ENCODE results near the gene ROBO1. TPM values are rescaled to one million over a fixed set of nuclear protein-coding genes. Genes with fewer than 3 reads are reported as not detected.

Gene ROBO1
- polyA plus RNA-seq, 10 donors, result 36.1 to 76.7 (median 43.2) TPM

GRCh38 chr3:78985981-78986380 lies 781.8 kb downstream of the ROBO1 start:
- DNase-seq, result no peak

GRCh38 chr3:78979028-78979427 lies 788.8 kb downstream of the ROBO1 start:
- DNase-seq, result no peak

GRCh38 chr3:78978037-78978436 lies 789.8 kb downstream of the ROBO1 start:
- no peak for DNase-seq

- DNase-seq, result no peak
Measured at GRCh38 chr3:78977073-78977472, 790.7 kb downstream of the ROBO1 start.

- DNase-seq, result no peak
Measured at GRCh38 chr3:78976200-78976599, 791.6 kb downstream of the ROBO1 start.

- DNase-seq, result peak in 2 of 3 donors; percentile 38 to 45
Measured at GRCh38 chr3:78974181-78974790, 793.5 kb downstream of the ROBO1 start.

GRCh38 chr3:78972617-78973301 lies 795.0 kb downstream of the ROBO1 start:
- DNase-seq, result no peak

GRCh38 chr3:78970656-78971055 lies 797.1 kb downstream of the ROBO1 start:
- no peak for DNase-seq

GRCh38 chr3:78969483-78969882 lies 798.3 kb downstream of the ROBO1 start:
- DNase-seq, result peak; percentile 57 to 69 (median 60)

GRCh38 chr3:78967061-78967460 lies 800.7 kb downstream of the ROBO1 start:
- no peak for DNase-seq

GRCh38 chr3:78963771-78964170 lies 804.0 kb downstream of the ROBO1 start:
- no peak for DNase-seq

- no peak for DNase-seq
Measured at GRCh38 chr3:78957456-78957855, 810.3 kb downstream of the ROBO1 start.

GRCh38 chr3:78951342-78951945 lies 816.4 kb downstream of the ROBO1 start:
- no peak for DNase-seq

GRCh38 chr3:78941587-78941986 lies 826.2 kb downstream of the ROBO1 start:
- DNase-seq, result peak in 2 of 3 donors; percentile 11 to 67

- no peak for DNase-seq
Measured at GRCh38 chr3:78940626-78941025, 827.2 kb downstream of the ROBO1 start.

GRCh38 chr3:78940128-78940527 lies 827.7 kb downstream of the ROBO1 start:
- DNase-seq, result no peak

- no peak for DNase-seq
Measured at GRCh38 chr3:78937475-78937874, 830.3 kb downstream of the ROBO1 start.

GRCh38 chr3:78927759-78928158 lies 840.0 kb downstream of the ROBO1 start:
- DNase-seq, result no peak

GRCh38 chr3:78926523-78926922 lies 841.3 kb downstream of the ROBO1 start:
- no peak for DNase-seq

- DNase-seq, result no peak
Measured at GRCh38 chr3:78924711-78925110, 843.1 kb downstream of the ROBO1 start.

GRCh38 chr3:78919021-78919755 lies 848.6 kb downstream of the ROBO1 start:
- DNase-seq, result peak in 1 of 3 donors; percentile 78

GRCh38 chr3:78918361-78919020 lies 849.3 kb downstream of the ROBO1 start:
- DNase-seq, result peak in 1 of 3 donors; percentile 13
